Measurements from ENCODE around the gene KRTAP5-10.
"Not testable (repeated sequence)": the region's sequence is repeated elsewhere in the genome, so short reads cannot be mapped to it uniquely, and the experiment has no call there.

Gene KRTAP5-10

GRCh38 chr11:71604798-71605488 lies 39.6 kb downstream of the KRTAP5-10 start:
- not testable (repeated sequence) for H4K12ac ChIP-seq (ENCODE audit: low read depth, low read length); H3K9me3 ChIP-seq (ENCODE audit: insufficient read depth, low read depth, low read length); H2AFZ ChIP-seq (ENCODE audit: insufficient read depth, low read length, poor library complexity); H3K4ac ChIP-seq (ENCODE audit: low read depth, low read length); H2BK5ac ChIP-seq (ENCODE audit: low read depth, low read length, poor library complexity); H3K4me2 ChIP-seq (ENCODE audit: low read length); H3K79me2 ChIP-seq (ENCODE audit: control insufficient read depth, insufficient read depth, low read length, poor library complexity); H3K4me3 ChIP-seq (ENCODE audit: low read depth, low read length); H4K8ac ChIP-seq (ENCODE audit: low read depth, low read length); H3K14ac ChIP-seq (ENCODE audit: low read length); H2AK5ac ChIP-seq (ENCODE audit: low read length); H3K9ac ChIP-seq (ENCODE audit: low read length); H3K27ac ChIP-seq (ENCODE audit: low read depth, low read length); H2BK12ac ChIP-seq (ENCODE audit: low read length); H3K23ac ChIP-seq (ENCODE audit: low read length); H4K91ac ChIP-seq (ENCODE audit: low read depth, low read length); H3K18ac ChIP-seq (ENCODE audit: low read length); H3K36me3 ChIP-seq (ENCODE audit: control insufficient read depth in 1 of 2, insufficient read depth in 2 of 2, low read length in 2 of 2); H3K79me1 ChIP-seq (ENCODE audit: low read length); H3K4me1 ChIP-seq (ENCODE audit: control insufficient read depth in 1 of 2, insufficient read depth in 2 of 2, low read length in 2 of 2); H2BK120ac ChIP-seq (ENCODE audit: insufficient read depth, low read length, poor library complexity)
- no CpG with 5 or more reads among the region's 17 CpGs for WGBS (ENCODE audit: extremely low coverage, insufficient coverage, insufficient read length)
- peaks cover 11% of the 10 kb centered on the region for H3K27me3 ChIP-seq (ENCODE audit: insufficient read depth, low read length)
- DNase-seq = peak in 1 of 2 donors; percentile 45

GRCh38 chr11:71606853-71607519 lies 41.6 kb downstream of the KRTAP5-10 start:
- H4K91ac ChIP-seq (ENCODE audit: low read depth, low read length); H3K18ac ChIP-seq (ENCODE audit: low read length); H2AFZ ChIP-seq (ENCODE audit: insufficient read depth, low read length, poor library complexity); H3K9me3 ChIP-seq (ENCODE audit: insufficient read depth, low read depth, low read length); H3K14ac ChIP-seq (ENCODE audit: low read length); H3K36me3 ChIP-seq (ENCODE audit: control insufficient read depth in 1 of 2, insufficient read depth in 2 of 2, low read length in 2 of 2); H3K4me1 ChIP-seq (ENCODE audit: control insufficient read depth in 1 of 2, insufficient read depth in 2 of 2, low read length in 2 of 2); H2AK5ac ChIP-seq (ENCODE audit: low read length); H4K12ac ChIP-seq (ENCODE audit: low read depth, low read length); H3K79me1 ChIP-seq (ENCODE audit: low read length); H2BK5ac ChIP-seq (ENCODE audit: low read depth, low read length, poor library complexity); H4K8ac ChIP-seq (ENCODE audit: low read depth, low read length); H3K27ac ChIP-seq (ENCODE audit: low read depth, low read length); H2BK12ac ChIP-seq (ENCODE audit: low read length); H3K79me2 ChIP-seq (ENCODE audit: control insufficient read depth, insufficient read depth, low read length, poor library complexity); H2BK120ac ChIP-seq (ENCODE audit: insufficient read depth, low read length, poor library complexity); H3K23ac ChIP-seq (ENCODE audit: low read length); H3K9ac ChIP-seq (ENCODE audit: low read length); H3K4ac ChIP-seq (ENCODE audit: low read depth, low read length); H3K4me3 ChIP-seq (ENCODE audit: low read depth, low read length): not testable (repeated sequence)
- WGBS (ENCODE audit: extremely low coverage, insufficient coverage, insufficient read length) = no CpG with 5 or more reads among the region's 48 CpGs
- peaks cover 11% of the 10 kb centered on the region for H3K27me3 ChIP-seq (ENCODE audit: insufficient read depth, low read length)
- peak overlapping the region; percentile 59 for H3K4me2 ChIP-seq (ENCODE audit: low read length)
- DNase-seq = peak; percentile 21 to 68

GRCh38 chr11:71607520-71608216 lies 42.3 kb downstream of the KRTAP5-10 start:
- not testable (repeated sequence) for H2AFZ ChIP-seq (ENCODE audit: insufficient read depth, low read length, poor library complexity)

GRCh38 chr11:71608272-71608671 lies 42.9 kb downstream of the KRTAP5-10 start:
- not testable (repeated sequence) for H3K23ac ChIP-seq (ENCODE audit: low read length); H2BK5ac ChIP-seq (ENCODE audit: low read depth, low read length, poor library complexity); H3K4me1 ChIP-seq (ENCODE audit: control insufficient read depth in 1 of 2, insufficient read depth in 2 of 2, low read length in 2 of 2); H3K14ac ChIP-seq (ENCODE audit: low read length); H4K12ac ChIP-seq (ENCODE audit: low read depth, low read length); H3K79me1 ChIP-seq (ENCODE audit: low read length); H3K79me2 ChIP-seq (ENCODE audit: control insufficient read depth, insufficient read depth, low read length, poor library complexity); H3K4me2 ChIP-seq (ENCODE audit: low read length); H3K4me3 ChIP-seq (ENCODE audit: low read depth, low read length); DNase-seq; H4K91ac ChIP-seq (ENCODE audit: low read depth, low read length); H2BK120ac ChIP-seq (ENCODE audit: insufficient read depth, low read length, poor library complexity); H3K4ac ChIP-seq (ENCODE audit: low read depth, low read length); H4K8ac ChIP-seq (ENCODE audit: low read depth, low read length); H2AFZ ChIP-seq (ENCODE audit: insufficient read depth, low read length, poor library complexity); H3K18ac ChIP-seq (ENCODE audit: low read length); H3K27ac ChIP-seq (ENCODE audit: low read depth, low read length); H2AK5ac ChIP-seq (ENCODE audit: low read length); H3K36me3 ChIP-seq (ENCODE audit: control insufficient read depth in 1 of 2, insufficient read depth in 2 of 2, low read length in 2 of 2); H3K9ac ChIP-seq (ENCODE audit: low read length); H3K9me3 ChIP-seq (ENCODE audit: insufficient read depth, low read depth, low read length); H2BK12ac ChIP-seq (ENCODE audit: low read length)
- peaks cover 11% of the 10 kb centered on the region for H3K27me3 ChIP-seq (ENCODE audit: insufficient read depth, low read length)
- WGBS (ENCODE audit: extremely low coverage, insufficient coverage, insufficient read length) = no CpG with 5 or more reads among the region's 21 CpGs

More at GRCh38 chr11:71607520-71608216, 42.3 kb downstream of the KRTAP5-10 start:
- not testable (repeated sequence) for H3K79me1 ChIP-seq (ENCODE audit: low read length); H3K14ac ChIP-seq (ENCODE audit: low read length); H4K12ac ChIP-seq (ENCODE audit: low read depth, low read length); H2BK5ac ChIP-seq (ENCODE audit: low read depth, low read length, poor library complexity); H3K4me3 ChIP-seq (ENCODE audit: low read depth, low read length); H3K4me1 ChIP-seq (ENCODE audit: control insufficient read depth in 1 of 2, insufficient read depth in 2 of 2, low read length in 2 of 2); H2AK5ac ChIP-seq (ENCODE audit: low read length); H3K9me3 ChIP-seq (ENCODE audit: insufficient read depth, low read depth, low read length); H3K27ac ChIP-seq (ENCODE audit: low read depth, low read length); H4K8ac ChIP-seq (ENCODE audit: low read depth, low read length); H3K79me2 ChIP-seq (ENCODE audit: control insufficient read depth, insufficient read depth, low read length, poor library complexity); H3K23ac ChIP-seq (ENCODE audit: low read length); H2BK120ac ChIP-seq (ENCODE audit: insufficient read depth, low read length, poor library complexity); H3K36me3 ChIP-seq (ENCODE audit: control insufficient read depth in 1 of 2, insufficient read depth in 2 of 2, low read length in 2 of 2); H3K9ac ChIP-seq (ENCODE audit: low read length); H3K4ac ChIP-seq (ENCODE audit: low read depth, low read length); H3K18ac ChIP-seq (ENCODE audit: low read length); H4K91ac ChIP-seq (ENCODE audit: low read depth, low read length); DNase-seq; H2BK12ac ChIP-seq (ENCODE audit: low read length)
- peak overlapping the region; percentile 59 for H3K4me2 ChIP-seq (ENCODE audit: low read length)
- no CpG with 5 or more reads among the region's 59 CpGs for WGBS (ENCODE audit: extremely low coverage, insufficient coverage, insufficient read length)
- peaks cover 11% of the 10 kb centered on the region for H3K27me3 ChIP-seq (ENCODE audit: insufficient read depth, low read length)

All from trophoblast cell (in vitro differentiated cells and primary cell).